H1 (cell line): ENCODE measurements around the gene CYP39A1.

ENCODE experiments used
- CEBPB ChIP-seq: IDR thresholded peaks from 2 replicates; pipeline ENCODE4 v1.6.1; 2012; ENCODE audit warnings: low read depth, low read length
- EP300 ChIP-seq, 2 experiments: IDR thresholded peaks; 1 replicate in 1 of 2; 2 replicates in 1 of 2; pipeline ENCODE4 v1.6.1; 2011 to 2012; ENCODE audit warnings: low read depth in 2 of 2, low read length in 2 of 2, mild to moderate bottlenecking in 2 of 2, borderline replicate concordance in 1 of 2, inconsistent platforms in 1 of 2, moderate library complexity in 1 of 2
- EZH2 ChIP-seq: fragments of 200-600 bp; sonication (generic); IDR thresholded peaks from 2 replicates; pipeline ENCODE4 v1.7.1; 2012; ENCODE audit warnings: low read depth, mild to moderate bottlenecking, moderate library complexity, low read length, inconsistent platforms; ENCODE audit not compliant: severe bottlenecking
- JUN ChIP-seq: IDR thresholded peaks from 2 replicates; pipeline ENCODE4 v1.6.1; 2011; ENCODE audit warnings: low read depth, mild to moderate bottlenecking, improper control_type of control experiment, low read length
- JUND ChIP-seq: IDR thresholded peaks from 2 replicates; pipeline ENCODE4 v1.6.1; 2011; ENCODE audit warnings: mild to moderate bottlenecking, improper control_type of control experiment, low read length
- POLR2A ChIP-seq, 2 experiments: IDR thresholded peaks; 1 replicate in 1 of 2; 2 replicates in 1 of 2; pipeline ENCODE4 v1.6.1; 2011; ENCODE audit warnings: low read depth in 2 of 2, low read length in 2 of 2, mild to moderate bottlenecking in 2 of 2; ENCODE audit errors: control extremely low read depth in 1 of 2
- SIN3A ChIP-seq, 2 experiments: IDR thresholded peaks in 1 of 2; conservative IDR thresholded peaks in 1 of 2; 2 replicates each; pipeline ENCODE4 v1.6.1; 2011 to 2012; ENCODE audit warnings: low read length in 2 of 2, improper control_type of control experiment in 1 of 2, low read depth in 1 of 2, mild to moderate bottlenecking in 1 of 2
- SIRT6 ChIP-seq: IDR thresholded peaks from one replicate; pipeline ENCODE4 v1.7.1; 2012; ENCODE audit warnings: low read length, inconsistent platforms
- TBP ChIP-seq: IDR thresholded peaks from 2 replicates; pipeline ENCODE4 v1.6.1; 2011; ENCODE audit warnings: low read depth, low read length, improper control_type of control experiment
- TF ChIP-seq, protein P1 (sequence below), 3 experiments: IDR thresholded peaks; 1 replicate in 2 of 3; 2 replicates in 1 of 3; pipeline versions ENCODE4 v1.5.1 to v1.6.1; 2011; ENCODE audit warnings: low read length in 3 of 3, mild to moderate bottlenecking in 3 of 3, inconsistent platforms in 2 of 3, low read depth in 1 of 3, moderate library complexity in 1 of 3; ENCODE audit not compliant: insufficient read depth in 1 of 3; ENCODE audit errors: control extremely low read depth in 1 of 3
- TF ChIP-seq, protein P2 (sequence below): IDR thresholded peaks from 2 replicates; pipeline ENCODE4 v1.6.1; 2011; ENCODE audit warnings: low read length, improper control_type of control experiment

DNA sequence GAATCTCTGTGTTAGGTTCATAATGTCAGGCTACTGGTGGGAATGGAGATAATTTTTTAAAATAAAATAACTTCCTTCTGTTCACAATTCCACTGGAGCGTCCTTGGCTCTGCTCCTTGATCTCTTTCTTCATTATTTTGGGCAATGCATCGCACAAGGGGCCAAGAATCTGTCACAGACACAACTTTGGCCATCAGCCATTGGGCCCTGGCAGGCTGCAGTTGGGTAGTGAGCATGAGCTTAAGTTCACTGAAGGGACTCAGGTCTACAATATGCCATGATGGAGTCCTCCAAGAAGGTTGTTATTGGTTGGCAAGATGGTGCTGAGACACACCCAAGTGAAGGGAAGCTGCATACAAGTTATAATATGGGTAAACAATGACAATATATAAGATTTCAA is 40.0 kb downstream of the CYP39A1 start:
- TF ChIP-seq EZH2 = no peak
- no peak for TF ChIP-seq EP300 (IDR thresholded peaks at IDR 0.05; ENCODE audit: borderline replicate concordance in 1 of 2, low read depth in 2 of 2, low read length in 2 of 2)
- TF ChIP-seq, protein P1, sequence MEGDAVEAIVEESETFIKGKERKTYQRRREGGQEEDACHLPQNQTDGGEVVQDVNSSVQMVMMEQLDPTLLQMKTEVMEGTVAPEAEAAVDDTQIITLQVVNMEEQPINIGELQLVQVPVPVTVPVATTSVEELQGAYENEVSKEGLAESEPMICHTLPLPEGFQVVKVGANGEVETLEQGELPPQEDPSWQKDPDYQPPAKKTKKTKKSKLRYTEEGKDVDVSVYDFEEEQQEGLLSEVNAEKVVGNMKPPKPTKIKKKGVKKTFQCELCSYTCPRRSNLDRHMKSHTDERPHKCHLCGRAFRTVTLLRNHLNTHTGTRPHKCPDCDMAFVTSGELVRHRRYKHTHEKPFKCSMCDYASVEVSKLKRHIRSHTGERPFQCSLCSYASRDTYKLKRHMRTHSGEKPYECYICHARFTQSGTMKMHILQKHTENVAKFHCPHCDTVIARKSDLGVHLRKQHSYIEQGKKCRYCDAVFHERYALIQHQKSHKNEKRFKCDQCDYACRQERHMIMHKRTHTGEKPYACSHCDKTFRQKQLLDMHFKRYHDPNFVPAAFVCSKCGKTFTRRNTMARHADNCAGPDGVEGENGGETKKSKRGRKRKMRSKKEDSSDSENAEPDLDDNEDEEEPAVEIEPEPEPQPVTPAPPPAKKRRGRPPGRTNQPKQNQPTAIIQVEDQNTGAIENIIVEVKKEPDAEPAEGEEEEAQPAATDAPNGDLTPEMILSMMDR (IDR thresholded peaks at IDR 0.05; ENCODE audit: control extremely low read depth in 1 of 3, insufficient read depth in 1 of 3, low read depth in 1 of 3, low read length in 3 of 3) = no peak
- TF ChIP-seq, protein P2, sequence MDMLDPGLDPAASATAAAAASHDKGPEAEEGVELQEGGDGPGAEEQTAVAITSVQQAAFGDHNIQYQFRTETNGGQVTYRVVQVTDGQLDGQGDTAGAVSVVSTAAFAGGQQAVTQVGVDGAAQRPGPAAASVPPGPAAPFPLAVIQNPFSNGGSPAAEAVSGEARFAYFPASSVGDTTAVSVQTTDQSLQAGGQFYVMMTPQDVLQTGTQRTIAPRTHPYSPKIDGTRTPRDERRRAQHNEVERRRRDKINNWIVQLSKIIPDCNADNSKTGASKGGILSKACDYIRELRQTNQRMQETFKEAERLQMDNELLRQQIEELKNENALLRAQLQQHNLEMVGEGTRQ = no peak
- no peak for TF ChIP-seq CEBPB
- no peak for TF ChIP-seq JUND
- TF ChIP-seq SIRT6 = no peak
- no peak for TF ChIP-seq POLR2A (IDR thresholded peaks at IDR 0.05; ENCODE audit: control extremely low read depth in 1 of 2, low read depth in 2 of 2, low read length in 2 of 2)
- TF ChIP-seq JUN = no peak
- TF ChIP-seq SIN3A (conservative IDR thresholded peaks at IDR 0.05 in 1 of 2, IDR thresholded peaks at IDR 0.05 in 1 of 2; ENCODE audit: low read depth in 1 of 2, low read length in 2 of 2) = no peak
- no peak for TF ChIP-seq TBP
